Astrocyte (in vitro differentiated cells and primary cell): ENCODE data around the gene LIMA1. TPM values are rescaled to one million over a fixed set of nuclear protein-coding genes. Genes with fewer than 3 reads are reported as not detected.
A peak's percentile ranks its signal among the peaks of the same experiment; 100 is the strongest.

ENCODE experiments used
- DNase-seq: peaks from one replicate; pipeline ENCODE4 v3.0.0-alpha.2; 2010; ENCODE audit warnings: low read depth
- FAIRE-seq: peaks from 2 replicates; lab custom pipeline; 2011; peaks lifted over from hg19 to GRCh38; lab: Jason Lieb, UNC
- H2AFZ ChIP-seq: 2 replicates; pipeline ENCODE4 v1.6.0; 2012; ENCODE audit warnings: low read depth, low read length, inconsistent platforms
- H3K27ac ChIP-seq: 2 replicates; pipeline ENCODE4 v1.5.1; 2011; ENCODE audit warnings: low read depth, low read length, inconsistent platforms
- H3K27me3 ChIP-seq: 2 replicates; pipeline ENCODE4 v1.6.0; 2011; ENCODE audit warnings: low read length, inconsistent platforms; ENCODE audit not compliant: insufficient read depth
- H3K36me3 ChIP-seq: 2 replicates; pipeline ENCODE4 v1.5.1; 2011; ENCODE audit warnings: low read length, inconsistent platforms; ENCODE audit not compliant: insufficient read depth
- H3K4me1 ChIP-seq: 2 replicates; pipeline ENCODE4 v1.5.1; 2011; ENCODE audit warnings: low read length, inconsistent platforms; ENCODE audit not compliant: insufficient read depth
- H3K4me2 ChIP-seq: 2 replicates; pipeline ENCODE4 v1.6.0; 2012; ENCODE audit warnings: low read length, inconsistent platforms
- H3K4me3 ChIP-seq: 2 replicates; pipeline ENCODE4 v1.5.1; 2011; ENCODE audit warnings: low read depth, mild to moderate bottlenecking, low read length, inconsistent platforms; ENCODE audit not compliant: insufficient read depth
- H3K79me2 ChIP-seq: 2 replicates; pipeline ENCODE4 v1.6.0; 2012; ENCODE audit warnings: mild to moderate bottlenecking, low read length, inconsistent platforms; ENCODE audit not compliant: insufficient read depth
- H3K9ac ChIP-seq: 2 replicates; pipeline ENCODE4 v1.6.0; 2012; ENCODE audit warnings: mild to moderate bottlenecking, low read length, inconsistent platforms
- H3K9me3 ChIP-seq: 2 replicates; pipeline ENCODE4 v1.5.1; 2012; ENCODE audit warnings: low read depth, mild to moderate bottlenecking, low read length, inconsistent platforms; ENCODE audit not compliant: insufficient read depth
- H4K20me1 ChIP-seq: 2 replicates; pipeline ENCODE4 v1.6.0; 2012; ENCODE audit warnings: low read length, inconsistent platforms; ENCODE audit not compliant: insufficient read depth
- H3K27ac Mint-ChIP-seq: one replicate; pipeline ENCODE4 v1.8.0; 2021; ENCODE audit warnings: mild to moderate bottlenecking, mixed read lengths; ENCODE audit not compliant: unreplicated experiment
- H3K27me3 Mint-ChIP-seq: one replicate; pipeline ENCODE4 v1.8.0; 2021; ENCODE audit warnings: low read depth, mixed read lengths; ENCODE audit not compliant: unreplicated experiment
- H3K36me3 Mint-ChIP-seq: one replicate; pipeline ENCODE4 v1.8.0; 2021; ENCODE audit warnings: low read depth, mixed read lengths; ENCODE audit not compliant: unreplicated experiment
- H3K4me1 Mint-ChIP-seq: one replicate; pipeline ENCODE4 v1.8.0; 2021; ENCODE audit warnings: low read depth, mixed read lengths; ENCODE audit not compliant: unreplicated experiment
- H3K4me3 Mint-ChIP-seq: one replicate; pipeline ENCODE4 v1.8.0; 2021; ENCODE audit warnings: mild to moderate bottlenecking, moderate library complexity, mixed read lengths; ENCODE audit not compliant: unreplicated experiment
- H3K9me3 Mint-ChIP-seq: one replicate; pipeline ENCODE4 v1.8.0; 2021; ENCODE audit warnings: mild to moderate bottlenecking, mixed read lengths; ENCODE audit not compliant: unreplicated experiment
- EZH2 ChIP-seq: IDR thresholded peaks from 2 replicates; pipeline ENCODE4 v1.6.1; 2012; ENCODE audit warnings: mild to moderate bottlenecking, low read length, inconsistent platforms; ENCODE audit not compliant: insufficient read depth
- total RNA-seq: library from RNA; stranded (reverse); gene quantifications from 2 replicates; pipeline ENCODE4 v1.2.1, GENCODE V29; 2021
- TF ChIP-seq, protein P1 (sequence below): IDR thresholded peaks from 2 replicates; pipeline ENCODE4 v1.5.1; 2011; ENCODE audit warnings: low read depth, mild to moderate bottlenecking, inconsistent platforms, low read length, moderate library complexity; ENCODE audit not compliant: insufficient read depth

The LIMA1 gene
- total RNA-seq, 1 donor from 2014 or later = 173 TPM

- Histone ChIP-seq H2AFZ (no peak overlapping the region), H3K4me2 (no peak overlapping the region), H3K79me2 (no peaks in the 10 kb centered on the region), H3K9me3 (no peaks in the 10 kb centered on the region), H3K36me3 (no peaks in the 10 kb centered on the region), H3K4me1 (peaks cover 16% of the 10 kb centered on the region), H4K20me1 (no peaks in the 10 kb centered on the region), H3K4me3 (no peak overlapping the region), H3K27ac (no peak overlapping the region), H3K27me3 (no peaks in the 10 kb centered on the region), H3K9ac (no peak overlapping the region)
- Mint-ChIP-seq H3K4me1 (peaks cover 17% of the 10 kb centered on the region), H3K27ac (peak overlapping the region; percentile 14), H3K27me3 (no peaks in the 10 kb centered on the region), H3K9me3 (no peaks in the 10 kb centered on the region), H3K36me3 (no peaks in the 10 kb centered on the region), H3K4me3 (no peak overlapping the region)
- FAIRE-seq (no peak), DNase-seq (no peak)
- no peak for TF ChIP-seq EZH2
- TF ChIP-seq, protein P1, sequence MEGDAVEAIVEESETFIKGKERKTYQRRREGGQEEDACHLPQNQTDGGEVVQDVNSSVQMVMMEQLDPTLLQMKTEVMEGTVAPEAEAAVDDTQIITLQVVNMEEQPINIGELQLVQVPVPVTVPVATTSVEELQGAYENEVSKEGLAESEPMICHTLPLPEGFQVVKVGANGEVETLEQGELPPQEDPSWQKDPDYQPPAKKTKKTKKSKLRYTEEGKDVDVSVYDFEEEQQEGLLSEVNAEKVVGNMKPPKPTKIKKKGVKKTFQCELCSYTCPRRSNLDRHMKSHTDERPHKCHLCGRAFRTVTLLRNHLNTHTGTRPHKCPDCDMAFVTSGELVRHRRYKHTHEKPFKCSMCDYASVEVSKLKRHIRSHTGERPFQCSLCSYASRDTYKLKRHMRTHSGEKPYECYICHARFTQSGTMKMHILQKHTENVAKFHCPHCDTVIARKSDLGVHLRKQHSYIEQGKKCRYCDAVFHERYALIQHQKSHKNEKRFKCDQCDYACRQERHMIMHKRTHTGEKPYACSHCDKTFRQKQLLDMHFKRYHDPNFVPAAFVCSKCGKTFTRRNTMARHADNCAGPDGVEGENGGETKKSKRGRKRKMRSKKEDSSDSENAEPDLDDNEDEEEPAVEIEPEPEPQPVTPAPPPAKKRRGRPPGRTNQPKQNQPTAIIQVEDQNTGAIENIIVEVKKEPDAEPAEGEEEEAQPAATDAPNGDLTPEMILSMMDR = no peak
Observed at GRCh38 chr12:50257236-50258166, 25.8 kb downstream of the LIMA1 start.

GRCh38 chr12:50256761-50257160, 26.6 kb downstream of the LIMA1 start:
- Histone ChIP-seq H3K4me3 (no peak overlapping the region), H3K79me2 (no peaks in the 10 kb centered on the region), H3K4me2 (no peak overlapping the region), H2AFZ (no peak overlapping the region), H3K9me3 (no peaks in the 10 kb centered on the region), H3K36me3 (no peaks in the 10 kb centered on the region), H3K4me1 (peaks cover 16% of the 10 kb centered on the region), H3K27me3 (no peaks in the 10 kb centered on the region), H4K20me1 (no peaks in the 10 kb centered on the region), H3K9ac (no peak overlapping the region), H3K27ac (no peak overlapping the region)
- TF ChIP-seq, protein P1 = no peak
- TF ChIP-seq EZH2 = no peak
- no peak overlapping the region for H3K27ac Mint-ChIP-seq
- no peaks in the 10 kb centered on the region for H3K27me3 Mint-ChIP-seq
- no peaks in the 10 kb centered on the region for H3K36me3 Mint-ChIP-seq
- no peak overlapping the region for H3K4me3 Mint-ChIP-seq
- no peak for DNase-seq
- H3K9me3 Mint-ChIP-seq = no peaks in the 10 kb centered on the region
- no peak for FAIRE-seq
- peaks cover 20% of the 10 kb centered on the region for H3K4me1 Mint-ChIP-seq
